ENCODE results near the gene PTPRN2. TPM values are rescaled to one million over a fixed set of nuclear protein-coding genes. Genes with fewer than 3 reads are reported as not detected.

The PTPRN2 gene
- polyA plus RNA-seq, 1 of the 3 experiments (the other 2 are of a cell fraction), result 4.0 TPM

GRCh38 chr7:158056761-158057160, 530.9 kb downstream of the PTPRN2 start:
- H3K27ac ChIP-seq (ENCODE audit: low read depth in 2 of 2, low read length in 1 of 2), result no peak overlapping the region

GRCh38 chr7:158055726-158056510, 531.7 kb downstream of the PTPRN2 start:
- 39% methylated on average over 17 of the region's 17 CpGs for WGBS (ENCODE audit: low lambda C conversion rate)
- peaks cover 0 to 11% of the 10 kb centered on the region in 2 experiments; a peak in 1 of 4 replicates for H3K4me1 ChIP-seq (ENCODE audit: control insufficient read depth in 1 of 2, insufficient read depth in 2 of 2, low read depth in 1 of 2, low read length in 1 of 2)
- H3K4me2 ChIP-seq, result no peak overlapping the region
- no peak for TF ChIP-seq RCOR1 (IDR thresholded peaks at IDR 0.05; ENCODE audit: low read length)
- TF ChIP-seq SIN3A (IDR thresholded peaks at IDR 0.05; ENCODE audit: borderline replicate concordance, low read depth, low read length), result no peak
- no peak for TF ChIP-seq MXI1 (IDR thresholded peaks at IDR 0.05; ENCODE audit: low read depth, low read length)
- TF ChIP-seq NFIC (IDR thresholded peaks at IDR 0.05; ENCODE audit: borderline replicate concordance), result no peak
- no peak for TF ChIP-seq CTCF (IDR thresholded peaks at IDR 0.05)
- no peak for TF ChIP-seq PBX3 (IDR thresholded peaks at IDR 0.05)
- TF ChIP-seq CHD2 (IDR thresholded peaks at IDR 0.05; ENCODE audit: low read length, partially characterized antibody), result no peak
- TF ChIP-seq GABPA (IDR thresholded peaks at IDR 0.05; ENCODE audit: low read depth), result no peak
- no peak overlapping the region for H3K4me3 ChIP-seq (ENCODE audit: low read depth in 2 of 2, low read length in 1 of 2)
- no peaks in the 10 kb centered on the region for H3F3A ChIP-seq (replicated peaks; ENCODE audit: insufficient read depth)
- no peaks in the 10 kb centered on the region for H4K20me1 ChIP-seq (ENCODE audit: insufficient read depth)
- H3K27me3 ChIP-seq (ENCODE audit: insufficient read depth), result no peaks in the 10 kb centered on the region
- POLR2A ChIA-PET, result no interaction called here
- no peak overlapping the region for H3K9ac ChIP-seq
- no peak overlapping the region for H2AFZ ChIP-seq (ENCODE audit: low read depth)
- H3K27ac ChIP-seq (ENCODE audit: low read depth in 2 of 2, low read length in 1 of 2), result no peak overlapping the region
- peaks cover 4% of the 10 kb centered on the region; the same call in 1 of the 2 replicates for H3K9me3 ChIP-seq
- no peaks in the 10 kb centered on the region for H3K9me2 ChIP-seq
- CTCF ChIA-PET, result interaction anchor here (1.2 to 1.8 kb wide), 2 partner anchors 221 to 298 kb away, joined by 3 to 8 read pairs; no protein-coding TSS in a partner anchor
- no peaks in the 10 kb centered on the region for H3K36me3 ChIP-seq (replicated peaks in 1 of 2; ENCODE audit: control insufficient read depth in 1 of 2, insufficient read depth in 2 of 2, low read length in 1 of 2)
- DNase-seq, result no peak
- no peaks in the 10 kb centered on the region for H3K79me2 ChIP-seq (ENCODE audit: insufficient read depth)

More at GRCh38 chr7:158056761-158057160, 530.9 kb downstream of the PTPRN2 start:
- CTCF ChIA-PET, result interaction anchor here (1.8 kb wide), 1 partner anchor 297 kb away, joined by 8 read pairs; no protein-coding TSS in a partner anchor
- no peaks in the 10 kb centered on the region for H3K9me2 ChIP-seq
- H3K9me3 ChIP-seq, result peaks cover 4% of the 10 kb centered on the region; the same call in 1 of the 2 replicates
- POLR2A ChIA-PET, result no interaction called here
- no peak overlapping the region for H3K4me2 ChIP-seq
- H3K4me1 ChIP-seq (ENCODE audit: control insufficient read depth in 1 of 2, insufficient read depth in 2 of 2, low read depth in 1 of 2, low read length in 1 of 2), result peaks cover 0 to 2% of the 10 kb centered on the region in 2 experiments; a peak in 1 of 4 replicates
- 65% methylated on average over 17 of the region's 17 CpGs for WGBS (ENCODE audit: low lambda C conversion rate)
- H3F3A ChIP-seq (replicated peaks; ENCODE audit: insufficient read depth), result no peaks in the 10 kb centered on the region
- no peak for DNase-seq
- no peak overlapping the region for H3K4me3 ChIP-seq (ENCODE audit: low read depth in 2 of 2, low read length in 1 of 2)
- TF ChIP-seq TAF1 (IDR thresholded peaks at IDR 0.05; ENCODE audit: borderline replicate concordance, low read depth, low read length), result no peak
- no peak for TF ChIP-seq NFIC (IDR thresholded peaks at IDR 0.05; ENCODE audit: borderline replicate concordance)
- TF ChIP-seq JUND (IDR thresholded peaks at IDR 0.05), result no peak
- no peak for TF ChIP-seq RFX5 (IDR thresholded peaks at IDR 0.05; ENCODE audit: low read length)
- no peak for TF ChIP-seq MXI1 (IDR thresholded peaks at IDR 0.05; ENCODE audit: low read depth, low read length)
- H3K79me2 ChIP-seq (ENCODE audit: insufficient read depth), result no peaks in the 10 kb centered on the region
- no peaks in the 10 kb centered on the region for H3K27me3 ChIP-seq (ENCODE audit: insufficient read depth)
- H4K20me1 ChIP-seq (ENCODE audit: insufficient read depth), result no peaks in the 10 kb centered on the region
- no peak overlapping the region for H3K9ac ChIP-seq
- no peaks in the 10 kb centered on the region for H3K36me3 ChIP-seq (replicated peaks in 1 of 2; ENCODE audit: control insufficient read depth in 1 of 2, insufficient read depth in 2 of 2, low read length in 1 of 2)
- no peak overlapping the region for H2AFZ ChIP-seq (ENCODE audit: low read depth)
